HG02571 (cell line): Measurements from ENCODE around the gene RIN3.

ENCODE experiments used
- ATAC-seq: cut with Tn5 transposase; IDR thresholded peaks from one replicate; pipeline ENCODE4 v1.9.1; 2021; ENCODE audit warnings: mild to moderate bottlenecking, moderate library complexity; ENCODE audit not compliant: unreplicated experiment

The RIN3 gene

GRCh38 chr14:92506231-92506630 lies 7.3 kb upstream of the RIN3 start:
- ATAC-seq = no peak

- no peak for ATAC-seq
These were observed 6.3 kb upstream of the RIN3 start for GRCh38 chr14:92507174-92507768.

- ATAC-seq = no peak
These were observed 2.6 kb upstream of the RIN3 start for GRCh38 chr14:92510972-92511371.

- ATAC-seq = no peak
These were observed 1.9 kb upstream of the RIN3 start for GRCh38 chr14:92511453-92512238.

GRCh38 chr14:92512807-92513203 lies 776 bp upstream of the RIN3 start:
- ATAC-seq = no peak

- ATAC-seq = peak; percentile 31
These were observed 624 bp downstream of the RIN3 start for GRCh38 chr14:92513966-92514843.

- no peak for ATAC-seq
These were observed 1.4 kb downstream of the RIN3 start for GRCh38 chr14:92514844-92515514.

GRCh38 chr14:92515546-92516343 lies 2.2 kb downstream of the RIN3 start:
- no peak for ATAC-seq

GRCh38 chr14:92516344-92516965 lies 2.9 kb downstream of the RIN3 start:
- no peak for ATAC-seq

GRCh38 chr14:92516966-92517506 lies 3.5 kb downstream of the RIN3 start:
- no peak for ATAC-seq

- no peak for ATAC-seq
These were observed 4.2 kb downstream of the RIN3 start for GRCh38 chr14:92517761-92518160.

- ATAC-seq = no peak
These were observed 5.9 kb downstream of the RIN3 start for GRCh38 chr14:92519246-92520101.

GRCh38 chr14:92520102-92521057 lies 6.8 kb downstream of the RIN3 start:
- ATAC-seq = no peak

GRCh38 chr14:92521058-92521415 lies 7.5 kb downstream of the RIN3 start:
- ATAC-seq = no peak

GRCh38 chr14:92523752-92524151 lies 10.2 kb downstream of the RIN3 start:
- ATAC-seq = no peak

- ATAC-seq = no peak
These were observed 11.1 kb downstream of the RIN3 start for GRCh38 chr14:92524602-92525185.
